ENCODE results near the gene JAK1.

DNA sequence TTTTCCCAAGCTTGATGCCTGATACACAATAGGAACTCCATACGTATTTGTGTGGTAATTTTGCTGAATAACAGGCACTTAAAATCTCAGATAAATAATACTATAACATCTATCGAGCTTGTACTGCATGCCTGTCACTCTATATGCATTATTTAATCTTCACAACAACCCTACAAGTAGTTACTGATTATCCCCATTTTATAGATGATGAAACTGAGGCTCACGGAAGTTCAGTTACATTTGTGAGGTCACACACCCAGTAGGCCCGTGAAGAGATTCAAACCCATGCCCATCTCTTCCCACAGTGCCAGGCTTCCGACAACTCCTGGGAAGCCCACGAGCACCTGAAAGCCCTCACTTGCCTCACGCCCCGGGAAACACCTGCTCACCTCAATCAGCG, 122.7 kb downstream of the JAK1 start:
- TF ChIP-seq, protein P1, sequence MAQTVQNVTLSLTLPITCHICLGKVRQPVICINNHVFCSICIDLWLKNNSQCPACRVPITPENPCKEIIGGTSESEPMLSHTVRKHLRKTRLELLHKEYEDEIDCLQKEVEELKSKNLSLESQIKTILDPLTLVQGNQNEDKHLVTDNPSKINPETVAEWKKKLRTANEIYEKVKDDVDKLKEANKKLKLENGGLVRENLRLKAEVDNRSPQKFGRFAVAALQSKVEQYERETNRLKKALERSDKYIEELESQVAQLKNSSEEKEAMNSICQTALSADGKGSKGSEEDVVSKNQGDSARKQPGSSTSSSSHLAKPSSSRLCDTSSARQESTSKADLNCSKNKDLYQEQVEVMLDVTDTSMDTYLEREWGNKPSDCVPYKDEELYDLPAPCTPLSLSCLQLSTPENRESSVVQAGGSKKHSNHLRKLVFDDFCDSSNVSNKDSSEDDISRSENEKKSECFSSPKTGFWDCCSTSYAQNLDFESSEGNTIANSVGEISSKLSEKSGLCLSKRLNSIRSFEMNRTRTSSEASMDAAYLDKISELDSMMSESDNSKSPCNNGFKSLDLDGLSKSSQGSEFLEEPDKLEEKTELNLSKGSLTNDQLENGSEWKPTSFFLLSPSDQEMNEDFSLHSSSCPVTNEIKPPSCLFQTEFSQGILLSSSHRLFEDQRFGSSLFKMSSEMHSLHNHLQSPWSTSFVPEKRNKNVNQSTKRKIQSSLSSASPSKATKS (CRISPR knock-in tag; IDR thresholded peaks at IDR 0.05): no peak
- TF ChIP-seq CREB1 (IDR thresholded peaks at IDR 0.05): no peak
- TF ChIP-seq CREB1 (CRISPR knock-in tag; IDR thresholded peaks at IDR 0.05): no peak
- TF ChIP-seq ZC3H11A (IDR thresholded peaks at IDR 0.05; ENCODE audit: low read depth, low read length): no peak
- no peak for TF ChIP-seq ZNF76 (CRISPR knock-in tag; IDR thresholded peaks at IDR 0.05; ENCODE audit: borderline replicate concordance)
- no peak for TF ChIP-seq CHD4 (IDR thresholded peaks at IDR 0.05; ENCODE audit: insufficient read depth, insufficient replicate concordance, low read depth, low read length, poor library complexity, severe bottlenecking)
- TF ChIP-seq, protein P2, sequence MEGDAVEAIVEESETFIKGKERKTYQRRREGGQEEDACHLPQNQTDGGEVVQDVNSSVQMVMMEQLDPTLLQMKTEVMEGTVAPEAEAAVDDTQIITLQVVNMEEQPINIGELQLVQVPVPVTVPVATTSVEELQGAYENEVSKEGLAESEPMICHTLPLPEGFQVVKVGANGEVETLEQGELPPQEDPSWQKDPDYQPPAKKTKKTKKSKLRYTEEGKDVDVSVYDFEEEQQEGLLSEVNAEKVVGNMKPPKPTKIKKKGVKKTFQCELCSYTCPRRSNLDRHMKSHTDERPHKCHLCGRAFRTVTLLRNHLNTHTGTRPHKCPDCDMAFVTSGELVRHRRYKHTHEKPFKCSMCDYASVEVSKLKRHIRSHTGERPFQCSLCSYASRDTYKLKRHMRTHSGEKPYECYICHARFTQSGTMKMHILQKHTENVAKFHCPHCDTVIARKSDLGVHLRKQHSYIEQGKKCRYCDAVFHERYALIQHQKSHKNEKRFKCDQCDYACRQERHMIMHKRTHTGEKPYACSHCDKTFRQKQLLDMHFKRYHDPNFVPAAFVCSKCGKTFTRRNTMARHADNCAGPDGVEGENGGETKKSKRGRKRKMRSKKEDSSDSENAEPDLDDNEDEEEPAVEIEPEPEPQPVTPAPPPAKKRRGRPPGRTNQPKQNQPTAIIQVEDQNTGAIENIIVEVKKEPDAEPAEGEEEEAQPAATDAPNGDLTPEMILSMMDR (IDR thresholded peaks at IDR 0.05 in 2 of 3, conservative IDR thresholded peaks at IDR 0.05 in 1 of 3; ENCODE audit: insufficient read depth in 2 of 3, low read depth in 1 of 3, low read length in 3 of 3): no peak
- TF ChIP-seq WHSC1 (IDR thresholded peaks at IDR 0.05; ENCODE audit: low read length): no peak
- no peak for TF ChIP-seq RFX5 (IDR thresholded peaks at IDR 0.05; ENCODE audit: low read depth, low read length)

Measured in K562 (cell line).